Measurements from ENCODE around the gene CHRNA5.
"Not testable (repeated sequence)": the region's sequence is repeated elsewhere in the genome, so short reads cannot be mapped to it uniquely, and the experiment has no call there.

The CHRNA5 gene

GRCh38 chr15:78574944-78575343 lies 9.6 kb downstream of the CHRNA5 start:
- Histone ChIP-seq H3K36me3 (ENCODE audit: insufficient read depth, low read length) (no peaks in the 10 kb centered on the region), H3K27me3 (ENCODE audit: insufficient read depth, low read length) (no peaks in the 10 kb centered on the region), H3K4me1 (ENCODE audit: insufficient read depth, low read length) (no peaks in the 10 kb centered on the region)

GRCh38 chr15:78597583-78597982 lies 32.3 kb downstream of the CHRNA5 start:
- no peaks in the 10 kb centered on the region for H3K4me1 ChIP-seq (ENCODE audit: insufficient read depth, low read length)
- H3K27me3 ChIP-seq (ENCODE audit: insufficient read depth, low read length), result no peaks in the 10 kb centered on the region

More at GRCh38 chr15:78574944-78575343, 9.6 kb downstream of the CHRNA5 start:
- peaks cover 3% of the 10 kb centered on the region for H3K9me3 ChIP-seq (ENCODE audit: low read length)
- H2AFZ ChIP-seq (ENCODE audit: low read depth, low read length), result no peak overlapping the region
- no peak overlapping the region for H3K4me3 ChIP-seq (ENCODE audit: low read length)

GRCh38 chr15:78598348-78598747 lies 33.0 kb downstream of the CHRNA5 start:
- Histone ChIP-seq H3K4me1 (ENCODE audit: insufficient read depth, low read length) (no peaks in the 10 kb centered on the region), H3K36me3 (ENCODE audit: insufficient read depth, low read length) (peaks cover 5% of the 10 kb centered on the region), H3K4me3 (ENCODE audit: low read length) (no peak overlapping the region), H3K27me3 (ENCODE audit: insufficient read depth, low read length) (no peaks in the 10 kb centered on the region), H2AFZ (ENCODE audit: low read depth, low read length) (no peak overlapping the region), H3K9me3 (ENCODE audit: low read length) (peaks cover 2% of the 10 kb centered on the region)

More at GRCh38 chr15:78597583-78597982, 32.3 kb downstream of the CHRNA5 start:
- Histone ChIP-seq H3K36me3 (ENCODE audit: insufficient read depth, low read length) (peaks cover 11% of the 10 kb centered on the region), H3K9me3 (ENCODE audit: low read length) (peaks cover 2% of the 10 kb centered on the region), H3K4me3 (ENCODE audit: low read length) (no peak overlapping the region), H2AFZ (ENCODE audit: low read depth, low read length) (no peak overlapping the region)

- Histone ChIP-seq H3K27me3 (ENCODE audit: insufficient read depth, low read length) (no peaks in the 10 kb centered on the region), H3K9me3 (ENCODE audit: low read length) (peaks cover 2% of the 10 kb centered on the region), H3K36me3 (ENCODE audit: insufficient read depth, low read length) (peaks cover 3% of the 10 kb centered on the region), H2AFZ (ENCODE audit: low read depth, low read length) (no peak overlapping the region), H3K4me3 (ENCODE audit: low read length) (no peak overlapping the region), H3K4me1 (ENCODE audit: insufficient read depth, low read length) (no peaks in the 10 kb centered on the region)
Observed at GRCh38 chr15:78599189-78599588, 33.9 kb downstream of the CHRNA5 start.

- H3K9me3 ChIP-seq (ENCODE audit: low read length), result peaks cover 2% of the 10 kb centered on the region
- peaks cover 3% of the 10 kb centered on the region for H3K36me3 ChIP-seq (ENCODE audit: insufficient read depth, low read length)
- no peaks in the 10 kb centered on the region for H3K4me1 ChIP-seq (ENCODE audit: insufficient read depth, low read length)
- no peaks in the 10 kb centered on the region for H3K27me3 ChIP-seq (ENCODE audit: insufficient read depth, low read length)
- H3K4me3 ChIP-seq (ENCODE audit: low read length), result no peak overlapping the region
- H2AFZ ChIP-seq (ENCODE audit: low read depth, low read length), result no peak overlapping the region
Observed at GRCh38 chr15:78603467-78603866, 38.1 kb downstream of the CHRNA5 start.

- Histone ChIP-seq H3K9me3 (ENCODE audit: low read length) (peaks cover 2% of the 10 kb centered on the region), H3K4me1 (ENCODE audit: insufficient read depth, low read length) (no peaks in the 10 kb centered on the region), H3K4me3 (ENCODE audit: low read length) (no peak overlapping the region), H3K36me3 (ENCODE audit: insufficient read depth, low read length) (peaks cover 3% of the 10 kb centered on the region), H2AFZ (ENCODE audit: low read depth, low read length) (no peak overlapping the region), H3K27me3 (ENCODE audit: insufficient read depth, low read length) (no peaks in the 10 kb centered on the region)
Observed at GRCh38 chr15:78604420-78604819, 39.1 kb downstream of the CHRNA5 start.

- H3K27me3 ChIP-seq (ENCODE audit: insufficient read depth, low read length), result no peaks in the 10 kb centered on the region
- H2AFZ ChIP-seq (ENCODE audit: low read depth, low read length), result no peak overlapping the region
- peaks cover 3% of the 10 kb centered on the region for H3K36me3 ChIP-seq (ENCODE audit: insufficient read depth, low read length)
- peaks cover 2% of the 10 kb centered on the region for H3K9me3 ChIP-seq (ENCODE audit: low read length)
- no peak overlapping the region for H3K4me3 ChIP-seq (ENCODE audit: low read length)
- no peaks in the 10 kb centered on the region for H3K4me1 ChIP-seq (ENCODE audit: insufficient read depth, low read length)
Observed at GRCh38 chr15:78605201-78605600, 39.9 kb downstream of the CHRNA5 start.

- no peak overlapping the region for H3K4me3 ChIP-seq (ENCODE audit: low read length)
- H3K4me1 ChIP-seq (ENCODE audit: insufficient read depth, low read length), result no peaks in the 10 kb centered on the region
- H2AFZ ChIP-seq (ENCODE audit: low read depth, low read length), result no peak overlapping the region
- peaks cover 2% of the 10 kb centered on the region for H3K9me3 ChIP-seq (ENCODE audit: low read length)
- no peaks in the 10 kb centered on the region for H3K27me3 ChIP-seq (ENCODE audit: insufficient read depth, low read length)
- H3K36me3 ChIP-seq (ENCODE audit: insufficient read depth, low read length), result peaks cover 3% of the 10 kb centered on the region
Observed at GRCh38 chr15:78605680-78606079, 40.4 kb downstream of the CHRNA5 start.

GRCh38 chr15:78609551-78609950 lies 44.2 kb downstream of the CHRNA5 start:
- H3K36me3 ChIP-seq (ENCODE audit: insufficient read depth, low read length); H3K27me3 ChIP-seq (ENCODE audit: insufficient read depth, low read length); H3K4me1 ChIP-seq (ENCODE audit: insufficient read depth, low read length); H2AFZ ChIP-seq (ENCODE audit: low read depth, low read length); H3K4me3 ChIP-seq (ENCODE audit: low read length); H3K9me3 ChIP-seq (ENCODE audit: low read length): not testable (repeated sequence)

GRCh38 chr15:78614021-78614420 lies 48.7 kb downstream of the CHRNA5 start:
- Histone ChIP-seq H3K36me3 (ENCODE audit: insufficient read depth, low read length) (no peaks in the 10 kb centered on the region), H3K27me3 (ENCODE audit: insufficient read depth, low read length) (peaks cover 3% of the 10 kb centered on the region), H3K4me1 (ENCODE audit: insufficient read depth, low read length) (no peaks in the 10 kb centered on the region), H3K4me3 (ENCODE audit: low read length) (no peak overlapping the region), H3K9me3 (ENCODE audit: low read length) (no peaks in the 10 kb centered on the region), H2AFZ (ENCODE audit: low read depth, low read length) (no peak overlapping the region)

GRCh38 chr15:78615151-78615589 lies 49.9 kb downstream of the CHRNA5 start:
- Histone ChIP-seq H3K27me3 (ENCODE audit: insufficient read depth, low read length) (peaks cover 14% of the 10 kb centered on the region), H3K4me1 (ENCODE audit: insufficient read depth, low read length) (peaks cover 7% of the 10 kb centered on the region), H3K36me3 (ENCODE audit: insufficient read depth, low read length) (no peaks in the 10 kb centered on the region), H2AFZ (ENCODE audit: low read depth, low read length) (no peak overlapping the region), H3K4me3 (ENCODE audit: low read length) (no peak overlapping the region), H3K9me3 (ENCODE audit: low read length) (no peaks in the 10 kb centered on the region)

- H3K4me1 ChIP-seq (ENCODE audit: insufficient read depth, low read length), result peaks cover 8% of the 10 kb centered on the region
- H3K27me3 ChIP-seq (ENCODE audit: insufficient read depth, low read length), result peaks cover 20% of the 10 kb centered on the region
- H3K9me3 ChIP-seq (ENCODE audit: low read length), result no peaks in the 10 kb centered on the region
- H2AFZ ChIP-seq (ENCODE audit: low read depth, low read length), result no peak overlapping the region
- no peaks in the 10 kb centered on the region for H3K36me3 ChIP-seq (ENCODE audit: insufficient read depth, low read length)
- no peak overlapping the region for H3K4me3 ChIP-seq (ENCODE audit: low read length)
Observed at GRCh38 chr15:78616506-78616905, 51.2 kb downstream of the CHRNA5 start.

GRCh38 chr15:78617076-78617475 lies 51.8 kb downstream of the CHRNA5 start:
- H2AFZ ChIP-seq (ENCODE audit: low read depth, low read length), result no peak overlapping the region
- H3K36me3 ChIP-seq (ENCODE audit: insufficient read depth, low read length), result no peaks in the 10 kb centered on the region
- H3K27me3 ChIP-seq (ENCODE audit: insufficient read depth, low read length), result peaks cover 26% of the 10 kb centered on the region
- H3K4me3 ChIP-seq (ENCODE audit: low read length), result no peak overlapping the region
- peaks cover 8% of the 10 kb centered on the region for H3K4me1 ChIP-seq (ENCODE audit: insufficient read depth, low read length)
- no peaks in the 10 kb centered on the region for H3K9me3 ChIP-seq (ENCODE audit: low read length)

- H3K4me1 ChIP-seq (ENCODE audit: insufficient read depth, low read length), result peaks cover 8% of the 10 kb centered on the region
- peaks cover 31% of the 10 kb centered on the region for H3K27me3 ChIP-seq (ENCODE audit: insufficient read depth, low read length)
- H2AFZ ChIP-seq (ENCODE audit: low read depth, low read length), result no peak overlapping the region
- H3K4me3 ChIP-seq (ENCODE audit: low read length), result no peak overlapping the region
- H3K36me3 ChIP-seq (ENCODE audit: insufficient read depth, low read length), result no peaks in the 10 kb centered on the region
- H3K9me3 ChIP-seq (ENCODE audit: low read length), result no peaks in the 10 kb centered on the region
Observed at GRCh38 chr15:78617516-78617915, 52.2 kb downstream of the CHRNA5 start.
